K562 (cell line): ENCODE measurements around the gene RNF151. TPM values are rescaled to one million over a fixed set of nuclear protein-coding genes. Genes with fewer than 3 reads are reported as not detected.

Experiments
- ELK1 ChIP-seq: sonication (generic); formaldehyde crosslinking; IDR thresholded peaks from 2 replicates; pipeline ENCODE4 v1.8.1; 2022; ENCODE audit warnings: missing genetic modification reagents
- ETV1 ChIP-seq: fragments of 450-650 bp; conservative IDR thresholded peaks from 2 replicates; pipeline ENCODE4 v1.6.1; 2016; ENCODE audit warnings: missing genetic modification characterization, control low read depth, low read depth, missing compliant biosample characterization
- EWSR1 ChIP-seq: fragments of 450-650 bp; IDR thresholded peaks from 2 replicates; pipeline ENCODE4 v1.6.1; 2018; ENCODE audit warnings: borderline replicate concordance, mild to moderate bottlenecking, low read depth, moderate library complexity; ENCODE audit not compliant: partially characterized antibody
- GABPB2 ChIP-seq: fragments of 250-450 bp; sonication (Bioruptor Pico); conservative IDR thresholded peaks from 2 replicates; pipeline ENCODE4 v1.5.1; 2021; ENCODE audit warnings: mild to moderate bottlenecking
- GTF2A2 ChIP-seq: IDR thresholded peaks from 2 replicates; pipeline ENCODE4 v1.6.1; 2016; ENCODE audit warnings: mild to moderate bottlenecking, missing genetic modification characterization, missing compliant biosample characterization
- IFI16 ChIP-seq: fragments of 250-450 bp; sonication (Bioruptor Pico); IDR thresholded peaks from 2 replicates; pipeline ENCODE4 v2.1.2; 2022; ENCODE audit warnings: mild to moderate bottlenecking, inconsistent platforms
- ILK ChIP-seq: fragments of 450-650 bp; IDR thresholded peaks from 2 replicates; pipeline ENCODE4 v1.6.1; 2016; ENCODE audit warnings: missing genetic modification characterization, low read depth, mild to moderate bottlenecking, missing compliant biosample characterization, moderate library complexity, borderline replicate concordance
- KAT8 ChIP-seq: fragments of 450-650 bp; IDR thresholded peaks from 2 replicates; pipeline ENCODE4 v1.6.1; 2016; ENCODE audit warnings: low read depth, mild to moderate bottlenecking
- NR1H2 ChIP-seq: sonication (generic); formaldehyde crosslinking; IDR thresholded peaks from 2 replicates; pipeline ENCODE4 v1.4.0; 2020; ENCODE audit warnings: mild to moderate bottlenecking, missing genetic modification reagents
- NR3C1 ChIP-seq: sonication (generic); formaldehyde crosslinking; IDR thresholded peaks from 2 replicates; pipeline ENCODE4 v1.8.1; 2022; ENCODE audit warnings: missing genetic modification reagents
- PCBP1 ChIP-seq: fragments of 200-400 bp; formaldehyde crosslinking; IDR thresholded peaks from 2 replicates; pipeline ENCODE4 v1.6.1; 2018; ENCODE audit warnings: mild to moderate bottlenecking, low read depth, low read length; ENCODE audit not compliant: poor library complexity, severe bottlenecking
- SMAD2 ChIP-seq: fragments of 150-350 bp; IDR thresholded peaks from 2 replicates; pipeline ENCODE4 v1.6.1; 2014; ENCODE audit warnings: low read depth, mild to moderate bottlenecking, low read length
- SUPT5H ChIP-seq: fragments of 450-650 bp; IDR thresholded peaks from 2 replicates; pipeline ENCODE4 v1.6.1; 2016
- TBL1XR1 ChIP-seq, 2 experiments: IDR thresholded peaks; 2 replicates each; pipeline ENCODE4 v1.6.1; 2012; ENCODE audit warnings: improper control_type of control experiment in 2 of 2, low read length in 2 of 2, mild to moderate bottlenecking in 1 of 2
- TCF7 ChIP-seq: sonication (generic); IDR thresholded peaks from 2 replicates; pipeline ENCODE4 v1.6.1; 2016; ENCODE audit warnings: antibody characterized with exemption, borderline replicate concordance
- TCFL5 ChIP-seq: fragments of 250-450 bp; sonication (Bioruptor Pico); conservative IDR thresholded peaks from 2 replicates; pipeline ENCODE4 v1.6.1; 2021; ENCODE audit warnings: mild to moderate bottlenecking, moderate library complexity, matching md5 sums
- TFAP4 ChIP-seq: sonication (generic); formaldehyde crosslinking; IDR thresholded peaks from 2 replicates; pipeline ENCODE4 v1.8.0; 2022; ENCODE audit warnings: missing genetic modification reagents, mild to moderate bottlenecking, moderate library complexity, borderline replicate concordance
- XRCC4 ChIP-seq: IDR thresholded peaks from one replicate; pipeline ENCODE4 v1.6.1; 2011; ENCODE audit not compliant: insufficient read depth, insufficient read length; ENCODE audit errors: extremely low read depth
- YY1 ChIP-seq, 3 experiments: IDR thresholded peaks; 2 replicates each; pipeline ENCODE4 v1.6.1; 2011; ENCODE audit warnings: low read length in 2 of 3, mild to moderate bottlenecking in 2 of 3, moderate library complexity in 2 of 3, borderline replicate concordance in 1 of 3, control low read depth in 1 of 3, low read depth in 1 of 3; ENCODE audit not compliant: insufficient read depth in 3 of 3, insufficient replicate concordance in 2 of 3, control insufficient read depth in 1 of 3, insufficient read length in 1 of 3; ENCODE audit errors: extremely low read depth in 1 of 3
- ZBTB1 ChIP-seq: sonication (generic); formaldehyde crosslinking; IDR thresholded peaks from 2 replicates; pipeline ENCODE4 v1.8.1; 2023; ENCODE audit warnings: missing genetic modification reagents, low read depth, mild to moderate bottlenecking, borderline replicate concordance
- ZC3H4 ChIP-seq: sonication (generic); formaldehyde crosslinking; IDR thresholded peaks from 2 replicates; pipeline ENCODE4 v1.9.0; 2021; ENCODE audit warnings: missing genetic modification reagents, borderline replicate concordance
- ZKSCAN3 ChIP-seq: fragments of 250-450 bp; sonication (Bioruptor Pico); IDR thresholded peaks from 2 replicates; pipeline ENCODE4 v1.4.0; 2020
- ZNF165 ChIP-seq: fragments of 250-450 bp; sonication (Bioruptor Pico); IDR thresholded peaks from 2 replicates; pipeline ENCODE4 v1.4.0; 2020; ENCODE audit warnings: borderline replicate concordance
- ZNF23 ChIP-seq: fragments of 250-450 bp; sonication (Bioruptor Pico); IDR thresholded peaks from 2 replicates; pipeline ENCODE4 v1.4.0; 2020; ENCODE audit warnings: mild to moderate bottlenecking
- ZNF444 ChIP-seq: fragments of 250-450 bp; sonication (Bioruptor Pico); IDR thresholded peaks from 2 replicates; pipeline ENCODE4 v1.4.0; 2020; ENCODE audit warnings: mild to moderate bottlenecking, moderate library complexity
- ZNF655 ChIP-seq: fragments of 250-450 bp; sonication (Bioruptor Pico); IDR thresholded peaks from 2 replicates; pipeline ENCODE4 v1.5.0; 2021
- polyA plus RNA-seq, 8 experiments: library from polyadenylated mRNA; depleted of rRNA in 4 of 8; stranded (reverse) in 5 of 8; unstranded in 3 of 8; fragments of >200 nt; fragmentation: Nextera tagmentation in 2 of 8; fragmentation: Illumina TruSeq in 1 of 8; extraction: Ambion mirVana in 2 of 8; extraction: Trizol in 1 of 8; gene quantifications; 2 replicates each; pipeline versions ENCODE4 v1.2.1 to v1.2.3, GENCODE V29; 2011 to 2014; ENCODE audit warnings: inconsistent platforms in 1 of 8, missing spikeins in 1 of 8
- total RNA-seq, 7 experiments: library from RNA; depleted of rRNA in 6 of 7; stranded (reverse); fragments of >200 nt in 6 of 7; fragmentation: Illumina TruSeq in 2 of 7; extraction: Trizol in 2 of 7; gene quantifications; 2 replicates each; pipeline versions ENCODE4 v1.2.1 to v1.2.3, GENCODE V29; 2011 to 2021; ENCODE audit warnings: low replicate concordance in 1 of 7

RNF151 gene
- total and polyA plus RNA-seq, 9 of the 15 experiments (the other 6 are each of a cell fraction or from before 2014, with no cell fraction given), result not detected

GRCh38 chr16:1942810-1943726 is 23.6 kb upstream of the RNF151 start, which contains the start of gene MSRB1 (continued):
- TF ChIP-seq TCFL5 (CRISPR knock-in tag) (no peak), TBL1XR1 (IDR thresholded peaks at IDR 0.05; ENCODE audit: low read length in 2 of 2) (no peak), GTF2A2 (tag) (no peak), ZKSCAN3 (CRISPR knock-in tag) (no peak), ZC3H4 (CRISPR knock-in tag) (no peak), IFI16 (CRISPR knock-in tag) (no peak), NR3C1 (no peak), SUPT5H (peak; percentile 80), ETV1 (tag) (no peak), XRCC4 (no peak), YY1 (IDR thresholded peaks at IDR 0.05; ENCODE audit: borderline replicate concordance in 1 of 3, control insufficient read depth in 1 of 3, extremely low read depth in 1 of 3, insufficient read depth in 3 of 3, insufficient read length in 1 of 3, insufficient replicate concordance in 2 of 3, low read depth in 1 of 3, low read length in 2 of 3) (peak in 1 of 3 experiments; percentile 27), ZNF655 (CRISPR knock-in tag) (no peak), GABPB2 (CRISPR knock-in tag) (no peak), ZNF165 (CRISPR knock-in tag) (no peak), ELK1 (CRISPR knock-in tag) (no peak), PCBP1 (peak; percentile 50), NR1H2 (CRISPR knock-in tag) (no peak), SMAD2 (no peak), KAT8 (no peak), ILK (tag) (no peak), ZNF23 (CRISPR knock-in tag) (no peak), EWSR1 (no peak), ZNF444 (no peak), TFAP4 (peak; percentile 90), ZBTB1 (CRISPR knock-in tag) (no peak), TCF7 (no peak)
